Stimulated activated naive CD8-positive, alpha-beta T cell treated with anti-CD3 and anti-CD28 coated beads, Interleukin-15, Interleukin-2, amounts not matched to agents 100 U/mL and 50 U/mL, for 24 hours (primary cell): ENCODE data around the gene CELF2.
"Not testable (repeated sequence)": the region's sequence is repeated elsewhere in the genome, so short reads cannot be mapped to it uniquely, and the experiment has no call there.

Source experiments
- ATAC-seq: fragments of 150-1000 bp; cut with Tn5 transposase; one replicate; pipeline ENCODE4 v1.10.0; 2021
- DNase-seq: peaks from one replicate; pipeline ENCODE4 v3.0.0; 2021

Gene CELF2

GRCh38 chr10:11097686-11098085, 80.0 kb downstream of the CELF2 start:
- DNase-seq (peak; percentile 39), ATAC-seq (peak; percentile 90)

- ATAC-seq (no peak), DNase-seq (no peak)
These were observed 81.0 kb downstream of the CELF2 start for GRCh38 chr10:11098666-11099065.

- ATAC-seq = no peak
- DNase-seq = no peak
These were observed 87.4 kb downstream of the CELF2 start for GRCh38 chr10:11104772-11105675.

- ATAC-seq (no peak), DNase-seq (no peak)
These were observed 88.0 kb downstream of the CELF2 start for GRCh38 chr10:11105676-11106004.

GRCh38 chr10:11106621-11107374, 89.1 kb downstream of the CELF2 start:
- DNase-seq (no peak), ATAC-seq (no peak)

- ATAC-seq = no peak
These were observed 90.3 kb downstream of the CELF2 start for GRCh38 chr10:11107948-11108347.

GRCh38 chr10:11108356-11108755, 90.7 kb downstream of the CELF2 start:
- DNase-seq = no peak
- no peak for ATAC-seq

More at GRCh38 chr10:11107948-11108347, 90.3 kb downstream of the CELF2 start:
- DNase-seq = no peak

- DNase-seq = no peak
- no peak for ATAC-seq
These were observed 91.9 kb downstream of the CELF2 start for GRCh38 chr10:11109590-11109989.

GRCh38 chr10:11110539-11110938, 92.9 kb downstream of the CELF2 start:
- DNase-seq (no peak), ATAC-seq (no peak)

- DNase-seq = no peak
- ATAC-seq = no peak
These were observed 93.8 kb downstream of the CELF2 start for GRCh38 chr10:11111490-11111889.

- DNase-seq = no peak
- ATAC-seq = no peak
These were observed 95.0 kb downstream of the CELF2 start for GRCh38 chr10:11112718-11113117.

GRCh38 chr10:11113156-11113555, 95.5 kb downstream of the CELF2 start:
- ATAC-seq = peak; percentile 69
- no peak for DNase-seq

- DNase-seq (no peak), ATAC-seq (no peak)
These were observed 96.6 kb downstream of the CELF2 start for GRCh38 chr10:11114269-11114668.

GRCh38 chr10:11115337-11115736, 97.7 kb downstream of the CELF2 start:
- DNase-seq = no peak
- ATAC-seq = no peak

GRCh38 chr10:11116361-11116760, 98.7 kb downstream of the CELF2 start:
- ATAC-seq (no peak), DNase-seq (no peak)

- DNase-seq = no peak
- no peak for ATAC-seq
These were observed 99.1 kb downstream of the CELF2 start for GRCh38 chr10:11116817-11117216.

- ATAC-seq (no peak), DNase-seq (no peak)
These were observed 101.0 kb downstream of the CELF2 start for GRCh38 chr10:11118686-11119085.

- DNase-seq (no peak), ATAC-seq (no peak)
These were observed 102.2 kb downstream of the CELF2 start for GRCh38 chr10:11119843-11120242.

- DNase-seq (no peak), ATAC-seq (no peak)
These were observed 103.0 kb downstream of the CELF2 start for GRCh38 chr10:11120711-11121110.

- not testable (repeated sequence) for ATAC-seq, DNase-seq
These were observed 106.2 kb downstream of the CELF2 start for GRCh38 chr10:11123892-11124291.

- ATAC-seq = no peak
- DNase-seq = no peak
These were observed 107.3 kb downstream of the CELF2 start for GRCh38 chr10:11125004-11125403.

GRCh38 chr10:11127017-11127416, 109.3 kb downstream of the CELF2 start:
- not testable (repeated sequence) for DNase-seq, ATAC-seq

- DNase-seq = no peak
- no peak for ATAC-seq
These were observed 113.5 kb downstream of the CELF2 start for GRCh38 chr10:11131112-11131639.
